ENCODE results near the gene CCR5.

The CCR5 gene

DNA sequence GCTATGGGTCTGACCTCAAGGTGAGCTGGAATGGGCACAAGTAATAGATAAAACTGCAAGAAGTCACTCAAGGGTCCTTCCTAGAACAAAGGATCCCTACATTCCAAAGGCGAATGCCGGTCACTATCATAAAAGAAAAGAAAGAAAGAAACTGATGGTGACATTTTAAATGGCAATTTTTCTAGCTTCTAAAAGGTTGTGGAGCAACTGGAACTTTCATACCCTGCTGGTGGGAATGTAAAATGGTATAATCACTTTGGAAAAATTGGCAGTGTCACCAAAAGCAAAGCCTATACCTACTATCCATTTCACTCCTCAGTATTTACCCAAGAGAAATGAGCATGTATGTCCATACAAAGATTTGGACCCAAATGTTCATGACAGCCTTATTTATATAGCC is 40.5 kb downstream of the CCR5 start:
- Histone ChIP-seq H4K20me1 (ENCODE audit: insufficient read depth, low read length, poor library complexity, severe bottlenecking) (no peaks in the 10 kb centered on the region), H3F3A (ENCODE audit: low read depth) (no peaks in the 10 kb centered on the region), H3K4me1 (ENCODE audit: insufficient read depth, low read length, poor library complexity, severe bottlenecking) (peaks cover 16% of the 10 kb centered on the region), H2AFZ (ENCODE audit: low read length) (no peak overlapping the region), H3K9me2 (replicated peaks; ENCODE audit: low read depth, low read length) (no peaks in the 10 kb centered on the region), H3K4me3 (ENCODE audit: low read length, poor library complexity, severe bottlenecking) (no peak overlapping the region), H3K9me3 (ENCODE audit: insufficient read depth, low read depth, low read length) (no peaks in the 10 kb centered on the region), H3K36me3 (ENCODE audit: insufficient read depth, low read length) (no peaks in the 10 kb centered on the region), H3K79me2 (ENCODE audit: insufficient read depth, low read length) (no peaks in the 10 kb centered on the region), H3K9ac (ENCODE audit: low read depth, low read length, poor library complexity, severe bottlenecking) (no peak overlapping the region), H3K4me2 (ENCODE audit: low read depth, low read length, poor library complexity, severe bottlenecking) (no peak overlapping the region), H3K27me3 (ENCODE audit: insufficient read depth, low read length, poor library complexity, severe bottlenecking) (no peaks in the 10 kb centered on the region)
- no peak for TF ChIP-seq EZH2phosphoT487 (IDR thresholded peaks at IDR 0.05; ENCODE audit: borderline replicate concordance)
- TF ChIP-seq, protein P1, sequence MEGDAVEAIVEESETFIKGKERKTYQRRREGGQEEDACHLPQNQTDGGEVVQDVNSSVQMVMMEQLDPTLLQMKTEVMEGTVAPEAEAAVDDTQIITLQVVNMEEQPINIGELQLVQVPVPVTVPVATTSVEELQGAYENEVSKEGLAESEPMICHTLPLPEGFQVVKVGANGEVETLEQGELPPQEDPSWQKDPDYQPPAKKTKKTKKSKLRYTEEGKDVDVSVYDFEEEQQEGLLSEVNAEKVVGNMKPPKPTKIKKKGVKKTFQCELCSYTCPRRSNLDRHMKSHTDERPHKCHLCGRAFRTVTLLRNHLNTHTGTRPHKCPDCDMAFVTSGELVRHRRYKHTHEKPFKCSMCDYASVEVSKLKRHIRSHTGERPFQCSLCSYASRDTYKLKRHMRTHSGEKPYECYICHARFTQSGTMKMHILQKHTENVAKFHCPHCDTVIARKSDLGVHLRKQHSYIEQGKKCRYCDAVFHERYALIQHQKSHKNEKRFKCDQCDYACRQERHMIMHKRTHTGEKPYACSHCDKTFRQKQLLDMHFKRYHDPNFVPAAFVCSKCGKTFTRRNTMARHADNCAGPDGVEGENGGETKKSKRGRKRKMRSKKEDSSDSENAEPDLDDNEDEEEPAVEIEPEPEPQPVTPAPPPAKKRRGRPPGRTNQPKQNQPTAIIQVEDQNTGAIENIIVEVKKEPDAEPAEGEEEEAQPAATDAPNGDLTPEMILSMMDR (conservative IDR thresholded peaks at IDR 0.05; ENCODE audit: low read length), result no peak

DNA sequence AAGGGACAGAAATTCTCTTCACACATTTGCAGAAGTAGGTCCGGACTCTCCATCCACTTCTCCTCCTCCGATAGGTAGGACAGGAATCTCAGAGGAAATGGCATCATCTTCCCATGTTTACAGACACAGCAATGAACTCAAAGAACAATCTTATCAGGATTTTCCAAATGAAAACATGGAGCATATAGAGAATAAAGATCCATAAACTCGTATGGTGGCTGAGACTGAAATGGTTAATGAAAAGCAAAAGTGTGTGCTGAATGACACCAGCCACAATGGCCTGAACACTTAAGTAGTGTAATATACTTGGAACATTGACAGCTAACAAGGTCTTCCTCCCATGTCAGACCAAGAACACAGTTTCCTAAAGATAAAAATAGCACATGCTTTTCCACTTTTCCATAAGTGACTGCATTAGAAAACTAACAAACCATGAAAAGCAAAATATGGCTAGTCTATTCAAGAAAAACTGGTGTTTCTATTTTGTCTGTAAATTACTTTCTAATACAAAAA is 42.1 kb downstream of the CCR5 start:
- Histone ChIP-seq H3K36me3 (ENCODE audit: insufficient read depth, low read length) (no peaks in the 10 kb centered on the region), H3K79me2 (ENCODE audit: insufficient read depth, low read length) (no peaks in the 10 kb centered on the region), H2AFZ (ENCODE audit: low read length) (no peak overlapping the region), H3K9ac (ENCODE audit: low read depth, low read length, poor library complexity, severe bottlenecking) (no peak overlapping the region), H3K4me3 (ENCODE audit: low read length, poor library complexity, severe bottlenecking) (no peak overlapping the region), H3K4me1 (ENCODE audit: insufficient read depth, low read length, poor library complexity, severe bottlenecking) (peaks cover 23% of the 10 kb centered on the region), H3K4me2 (ENCODE audit: low read depth, low read length, poor library complexity, severe bottlenecking) (no peak overlapping the region), H3F3A (ENCODE audit: low read depth) (no peaks in the 10 kb centered on the region), H3K9me2 (replicated peaks; ENCODE audit: low read depth, low read length) (no peaks in the 10 kb centered on the region), H3K27me3 (ENCODE audit: insufficient read depth, low read length, poor library complexity, severe bottlenecking) (no peaks in the 10 kb centered on the region), H4K20me1 (ENCODE audit: insufficient read depth, low read length, poor library complexity, severe bottlenecking) (no peaks in the 10 kb centered on the region), H3K9me3 (ENCODE audit: insufficient read depth, low read depth, low read length) (no peaks in the 10 kb centered on the region)
- no peak for TF ChIP-seq EZH2phosphoT487 (IDR thresholded peaks at IDR 0.05; ENCODE audit: borderline replicate concordance)
- TF ChIP-seq, protein P1 (conservative IDR thresholded peaks at IDR 0.05; ENCODE audit: low read length), result no peak

DNA sequence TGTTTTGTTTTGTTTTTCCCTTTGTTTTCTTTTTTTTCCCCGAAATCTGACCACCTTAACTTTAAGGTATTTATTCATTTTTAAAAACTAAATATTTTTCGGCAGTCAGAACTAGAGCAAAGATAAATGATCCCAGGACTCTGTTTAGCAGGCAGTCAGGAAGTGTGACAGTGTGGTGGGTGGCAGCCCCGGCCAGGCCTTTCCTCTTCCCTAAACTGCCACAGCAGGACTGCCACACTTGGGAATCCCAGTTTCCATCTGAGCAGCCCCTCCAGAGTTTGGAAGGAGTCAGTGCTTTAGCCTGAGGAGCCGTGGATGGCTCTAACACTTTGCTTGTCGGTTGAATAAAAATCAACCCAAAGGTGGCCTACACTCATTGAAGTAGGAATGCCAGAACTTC is 43.2 kb downstream of the CCR5 start:
- Histone ChIP-seq H3K79me2 (ENCODE audit: insufficient read depth, low read length) (no peaks in the 10 kb centered on the region), H3K4me3 (ENCODE audit: low read length, poor library complexity, severe bottlenecking) (no peak overlapping the region), H4K20me1 (ENCODE audit: insufficient read depth, low read length, poor library complexity, severe bottlenecking) (no peaks in the 10 kb centered on the region), H3K36me3 (ENCODE audit: insufficient read depth, low read length) (no peaks in the 10 kb centered on the region), H3K27me3 (ENCODE audit: insufficient read depth, low read length, poor library complexity, severe bottlenecking) (no peaks in the 10 kb centered on the region), H3K4me1 (ENCODE audit: insufficient read depth, low read length, poor library complexity, severe bottlenecking) (peaks cover 21% of the 10 kb centered on the region), H3F3A (ENCODE audit: low read depth) (no peaks in the 10 kb centered on the region), H3K4me2 (ENCODE audit: low read depth, low read length, poor library complexity, severe bottlenecking) (no peak overlapping the region), H3K9me3 (ENCODE audit: insufficient read depth, low read depth, low read length) (no peaks in the 10 kb centered on the region), H3K9me2 (replicated peaks; ENCODE audit: low read depth, low read length) (no peaks in the 10 kb centered on the region), H2AFZ (ENCODE audit: low read length) (no peak overlapping the region), H3K9ac (ENCODE audit: low read depth, low read length, poor library complexity, severe bottlenecking) (no peak overlapping the region)
- TF ChIP-seq EZH2phosphoT487 (IDR thresholded peaks at IDR 0.05; ENCODE audit: borderline replicate concordance), result no peak
- TF ChIP-seq, protein P1 (conservative IDR thresholded peaks at IDR 0.05; ENCODE audit: low read length), result no peak
